Measurements from ENCODE around the gene POLRMT.
A peak's percentile ranks its signal among the peaks of the same experiment; 100 is the strongest.

Gene POLRMT

DNA sequence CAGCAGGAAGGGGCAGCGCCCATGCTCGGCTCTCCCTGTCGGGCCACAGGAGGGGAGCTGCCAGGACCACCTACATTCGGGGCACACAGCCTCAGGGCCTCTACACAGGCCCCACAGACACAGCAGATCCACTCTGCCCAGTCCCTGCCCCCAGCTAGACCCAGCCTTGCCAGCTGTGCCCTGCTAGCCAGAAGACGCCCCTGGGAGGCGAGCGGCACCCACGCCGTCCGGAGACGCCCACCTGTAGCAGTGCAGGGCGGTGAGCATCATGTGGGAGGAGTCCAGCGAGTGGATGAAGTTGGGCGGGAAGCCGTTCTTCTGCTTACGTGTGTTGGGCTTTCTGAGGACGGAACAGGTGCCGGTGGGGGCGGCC, 15.1 kb downstream of the POLRMT start:
- Histone ChIP-seq H3K9ac (ENCODE audit: low read depth in 1 of 2, low read length in 2 of 2) (no peak overlapping the region), H3K27me3 (ENCODE audit: control insufficient read depth in 1 of 2, insufficient read depth in 2 of 2, low read length in 2 of 2) (no peaks in the 10 kb centered on the region), H3K4me3 (ENCODE audit: low read depth in 1 of 2, low read length in 2 of 2) (no peak overlapping the region), H3K4me1 (ENCODE audit: control insufficient read depth in 1 of 2, insufficient read depth in 2 of 2, low read length in 2 of 2) (no peaks in the 10 kb centered on the region), H3K27ac (ENCODE audit: low read depth, low read length) (no peak overlapping the region), H3K36me3 (ENCODE audit: control insufficient read depth in 1 of 2, insufficient read depth in 2 of 2, low read length in 2 of 2) (peaks cover 14 to 37% of the 10 kb centered on the region in 2 donors), H3K9me3 (ENCODE audit: control insufficient read depth in 1 of 2, low read length in 2 of 2) (no peaks in the 10 kb centered on the region)

- H3K9ac ChIP-seq (ENCODE audit: low read depth in 1 of 2, low read length in 2 of 2): no peak overlapping the region
- H3K9me3 ChIP-seq (ENCODE audit: control insufficient read depth in 1 of 2, low read length in 2 of 2): no peaks in the 10 kb centered on the region
- no peak overlapping the region for H3K4me3 ChIP-seq (ENCODE audit: low read depth in 1 of 2, low read length in 2 of 2)
- H3K27me3 ChIP-seq (ENCODE audit: control insufficient read depth in 1 of 2, insufficient read depth in 2 of 2, low read length in 2 of 2): no peaks in the 10 kb centered on the region
- H3K27ac ChIP-seq (ENCODE audit: low read depth, low read length): no peak overlapping the region
- peaks cover 14 to 33% of the 10 kb centered on the region in 2 donors for H3K36me3 ChIP-seq (ENCODE audit: control insufficient read depth in 1 of 2, insufficient read depth in 2 of 2, low read length in 2 of 2)
- H3K4me1 ChIP-seq (ENCODE audit: control insufficient read depth in 1 of 2, insufficient read depth in 2 of 2, low read length in 2 of 2): no peaks in the 10 kb centered on the region
Measured at GRCh38 chr19:617551-618246, 15.6 kb downstream of the POLRMT start.

DNA sequence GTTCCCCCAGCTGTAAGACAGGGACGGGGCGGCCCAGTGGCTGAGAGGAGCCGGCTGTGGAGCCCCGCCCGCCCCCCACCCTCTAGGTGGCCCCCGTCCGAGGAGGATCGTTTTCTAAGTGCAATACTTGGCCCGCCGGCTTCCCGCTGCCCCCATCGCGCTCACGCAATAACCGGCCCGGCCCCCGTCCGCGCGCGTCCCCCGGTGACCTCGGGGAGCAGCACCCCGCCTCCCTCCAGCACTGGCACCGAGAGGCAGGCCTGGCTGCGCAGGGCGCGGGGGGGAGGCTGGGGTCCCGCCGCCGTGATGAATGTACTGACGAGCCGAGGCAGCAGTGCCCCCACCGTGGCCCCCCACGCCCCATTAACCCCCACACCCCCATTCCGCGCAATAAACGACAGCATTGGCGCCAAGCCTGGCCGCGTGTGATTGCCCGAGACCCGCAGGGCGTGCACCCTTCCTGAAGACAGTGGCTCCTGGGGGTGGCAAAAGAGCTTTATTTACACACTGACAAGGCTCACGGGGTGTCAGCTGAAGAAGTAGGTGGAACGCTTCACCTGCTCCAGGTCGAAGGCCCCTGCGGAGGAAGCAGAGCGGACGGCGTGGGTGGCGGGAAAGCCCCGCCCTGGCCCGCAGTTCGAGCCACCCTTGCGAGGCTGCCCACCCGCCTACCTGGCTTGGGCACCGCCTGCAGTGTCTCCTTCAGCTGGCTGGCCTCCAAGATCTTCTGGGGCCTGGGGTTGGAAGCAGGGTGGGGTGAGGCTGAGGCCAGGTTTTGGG, 16.4 kb downstream of the POLRMT start:
- no peak overlapping the region for H3K4me3 ChIP-seq (ENCODE audit: low read depth in 1 of 2, low read length in 2 of 2)
- H3K9ac ChIP-seq (ENCODE audit: low read depth in 1 of 2, low read length in 2 of 2): no peak overlapping the region
- no peaks in the 10 kb centered on the region for H3K27me3 ChIP-seq (ENCODE audit: control insufficient read depth in 1 of 2, insufficient read depth in 2 of 2, low read length in 2 of 2)
- H3K36me3 ChIP-seq (ENCODE audit: control insufficient read depth in 1 of 2, insufficient read depth in 2 of 2, low read length in 2 of 2): peaks cover 14 to 30% of the 10 kb centered on the region in 2 donors
- H3K4me1 ChIP-seq (ENCODE audit: control insufficient read depth in 1 of 2, insufficient read depth in 2 of 2, low read length in 2 of 2): no peaks in the 10 kb centered on the region
- H3K27ac ChIP-seq (ENCODE audit: low read depth, low read length): no peak overlapping the region
- no peaks in the 10 kb centered on the region for H3K9me3 ChIP-seq (ENCODE audit: control insufficient read depth in 1 of 2, low read length in 2 of 2)

DNA sequence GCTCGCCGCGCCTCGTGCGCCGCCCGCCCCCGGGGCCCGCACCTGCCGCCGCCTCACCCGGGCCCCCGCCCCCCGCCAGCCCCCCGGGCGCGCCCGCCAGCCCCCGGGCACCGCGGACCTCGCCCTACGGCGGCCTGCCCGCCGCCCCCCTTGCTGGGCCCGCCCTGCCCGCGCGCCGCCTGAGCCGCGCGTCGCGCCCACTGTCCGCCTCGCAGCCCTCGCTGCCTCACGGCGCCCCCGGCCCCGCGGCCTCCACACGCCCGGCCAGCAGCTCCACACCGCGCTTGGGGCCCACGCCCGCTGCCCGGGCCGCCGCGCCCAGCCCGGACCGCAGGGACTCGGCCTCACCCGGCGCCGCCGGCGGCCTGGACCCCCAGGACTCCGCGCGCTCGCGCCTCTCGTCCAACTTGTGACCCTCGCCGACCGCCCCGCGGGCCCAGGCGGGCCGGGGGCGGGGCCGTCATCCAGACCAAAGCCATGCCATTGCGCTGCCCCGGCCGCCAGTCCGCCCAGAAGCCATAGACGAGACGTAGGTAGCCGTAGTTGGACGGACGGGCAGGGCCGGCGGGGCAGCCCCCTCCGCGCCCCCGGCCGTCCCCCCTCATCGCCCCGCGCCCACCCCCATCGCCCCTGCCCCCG, 17.2 kb downstream of the POLRMT start:
- no peaks in the 10 kb centered on the region for H3K9me3 ChIP-seq (ENCODE audit: control insufficient read depth in 1 of 2, low read length in 2 of 2)
- peaks cover 14 to 26% of the 10 kb centered on the region in 2 donors for H3K36me3 ChIP-seq (ENCODE audit: control insufficient read depth in 1 of 2, insufficient read depth in 2 of 2, low read length in 2 of 2)
- H3K27me3 ChIP-seq (ENCODE audit: control insufficient read depth in 1 of 2, insufficient read depth in 2 of 2, low read length in 2 of 2): peaks cover 5% of the 10 kb centered on the region in 2 donors
- H3K9ac ChIP-seq (ENCODE audit: low read depth in 1 of 2, low read length in 2 of 2): no peak overlapping the region
- H3K4me3 ChIP-seq (ENCODE audit: low read depth in 1 of 2, low read length in 2 of 2): no peak overlapping the region
- peaks cover 1 to 5% of the 10 kb centered on the region in 2 donors for H3K4me1 ChIP-seq (ENCODE audit: control insufficient read depth in 1 of 2, insufficient read depth in 2 of 2, low read length in 2 of 2)
- H3K27ac ChIP-seq (ENCODE audit: low read depth, low read length): no peak overlapping the region

- no peak overlapping the region for H3K9ac ChIP-seq (ENCODE audit: low read depth in 1 of 2, low read length in 2 of 2)
- H3K9me3 ChIP-seq (ENCODE audit: control insufficient read depth in 1 of 2, low read length in 2 of 2): no peaks in the 10 kb centered on the region
- H3K4me1 ChIP-seq (ENCODE audit: control insufficient read depth in 1 of 2, insufficient read depth in 2 of 2, low read length in 2 of 2): peaks cover 7 to 9% of the 10 kb centered on the region in 2 donors
- no peak overlapping the region for H3K4me3 ChIP-seq (ENCODE audit: low read depth in 1 of 2, low read length in 2 of 2)
- peaks cover 7 to 11% of the 10 kb centered on the region in 2 donors for H3K27me3 ChIP-seq (ENCODE audit: control insufficient read depth in 1 of 2, insufficient read depth in 2 of 2, low read length in 2 of 2)
- no peak overlapping the region for H3K27ac ChIP-seq (ENCODE audit: low read depth, low read length)
- H3K36me3 ChIP-seq (ENCODE audit: control insufficient read depth in 1 of 2, insufficient read depth in 2 of 2, low read length in 2 of 2): peaks cover 14 to 26% of the 10 kb centered on the region in 2 donors
Measured at GRCh38 chr19:615619-616018, 17.7 kb downstream of the POLRMT start.

- peaks cover 8 to 9% of the 10 kb centered on the region in 2 donors for H3K4me1 ChIP-seq (ENCODE audit: control insufficient read depth in 1 of 2, insufficient read depth in 2 of 2, low read length in 2 of 2)
- no peak overlapping the region for H3K4me3 ChIP-seq (ENCODE audit: low read depth in 1 of 2, low read length in 2 of 2)
- no peaks in the 10 kb centered on the region for H3K9me3 ChIP-seq (ENCODE audit: control insufficient read depth in 1 of 2, low read length in 2 of 2)
- H3K27ac ChIP-seq (ENCODE audit: low read depth, low read length): no peak overlapping the region
- peaks cover 7 to 13% of the 10 kb centered on the region in 2 donors for H3K27me3 ChIP-seq (ENCODE audit: control insufficient read depth in 1 of 2, insufficient read depth in 2 of 2, low read length in 2 of 2)
- H3K9ac ChIP-seq (ENCODE audit: low read depth in 1 of 2, low read length in 2 of 2): no peak overlapping the region
- H3K36me3 ChIP-seq (ENCODE audit: control insufficient read depth in 1 of 2, insufficient read depth in 2 of 2, low read length in 2 of 2): peaks cover 6 to 11% of the 10 kb centered on the region in 2 donors
Measured at GRCh38 chr19:613732-614567, 19.4 kb downstream of the POLRMT start.

- no peak overlapping the region for H3K9ac ChIP-seq (ENCODE audit: low read depth in 1 of 2, low read length in 2 of 2)
Measured at GRCh38 chr19:612941-613340, 20.4 kb downstream of the POLRMT start.

GRCh38 chr19:611481-611868, 21.9 kb downstream of the POLRMT start:
- Histone ChIP-seq H3K36me3 (ENCODE audit: control insufficient read depth in 1 of 2, insufficient read depth in 2 of 2, low read length in 2 of 2) (no peaks in the 10 kb centered on the region), H3K9ac (ENCODE audit: low read depth in 1 of 2, low read length in 2 of 2) (peak overlapping the region in 1 of 2 donors; percentile 49), H3K9me3 (ENCODE audit: control insufficient read depth in 1 of 2, low read length in 2 of 2) (no peaks in the 10 kb centered on the region), H3K27me3 (ENCODE audit: control insufficient read depth in 1 of 2, insufficient read depth in 2 of 2, low read length in 2 of 2) (peaks cover 7 to 13% of the 10 kb centered on the region in 2 donors), H3K4me3 (ENCODE audit: low read depth in 1 of 2, low read length in 2 of 2) (peak overlapping the region in 1 of 2 donors; percentile 31), H3K27ac (ENCODE audit: low read depth, low read length) (no peak overlapping the region), H3K4me1 (ENCODE audit: control insufficient read depth in 1 of 2, insufficient read depth in 2 of 2, low read length in 2 of 2) (peaks cover 8 to 9% of the 10 kb centered on the region in 2 donors)

More at GRCh38 chr19:612941-613340, 20.4 kb downstream of the POLRMT start:
- Histone ChIP-seq H3K36me3 (ENCODE audit: control insufficient read depth in 1 of 2, insufficient read depth in 2 of 2, low read length in 2 of 2) (peaks cover 0 to 1% of the 10 kb centered on the region in 2 donors), H3K4me1 (ENCODE audit: control insufficient read depth in 1 of 2, insufficient read depth in 2 of 2, low read length in 2 of 2) (peaks cover 8 to 9% of the 10 kb centered on the region in 2 donors), H3K4me3 (ENCODE audit: low read depth in 1 of 2, low read length in 2 of 2) (no peak overlapping the region), H3K27me3 (ENCODE audit: control insufficient read depth in 1 of 2, insufficient read depth in 2 of 2, low read length in 2 of 2) (peaks cover 7 to 13% of the 10 kb centered on the region in 2 donors), H3K9me3 (ENCODE audit: control insufficient read depth in 1 of 2, low read length in 2 of 2) (no peaks in the 10 kb centered on the region), H3K27ac (ENCODE audit: low read depth, low read length) (no peak overlapping the region)

GRCh38 chr19:610801-611480, 22.4 kb downstream of the POLRMT start:
- peaks cover 8 to 9% of the 10 kb centered on the region in 2 donors for H3K4me1 ChIP-seq (ENCODE audit: control insufficient read depth in 1 of 2, insufficient read depth in 2 of 2, low read length in 2 of 2)
- H3K9ac ChIP-seq (ENCODE audit: low read depth in 1 of 2, low read length in 2 of 2): peak overlapping the region in 1 of 2 donors; percentile 49
- H3K27me3 ChIP-seq (ENCODE audit: control insufficient read depth in 1 of 2, insufficient read depth in 2 of 2, low read length in 2 of 2): peaks cover 7 to 13% of the 10 kb centered on the region in 2 donors
- H3K4me3 ChIP-seq (ENCODE audit: low read depth in 1 of 2, low read length in 2 of 2): peak overlapping the region; percentile 31 to 46
- H3K9me3 ChIP-seq (ENCODE audit: control insufficient read depth in 1 of 2, low read length in 2 of 2): no peaks in the 10 kb centered on the region
- H3K36me3 ChIP-seq (ENCODE audit: control insufficient read depth in 1 of 2, insufficient read depth in 2 of 2, low read length in 2 of 2): no peaks in the 10 kb centered on the region
- no peak overlapping the region for H3K27ac ChIP-seq (ENCODE audit: low read depth, low read length)

Data from duodenal mucosa (tissue), 2 donors.